Skeletal muscle satellite cell (primary cell): Measurements from ENCODE around the gene FIBIN. TPM values are rescaled to one million over a fixed set of nuclear protein-coding genes. Genes with fewer than 3 reads are reported as not detected.
A peak's percentile ranks its signal among the peaks of the same experiment; 100 is the strongest.

Experiments
- H3K27me3 ChIP-seq: 2 replicates; pipeline ENCODE4 v1.7.0; 2013; ENCODE audit warnings: low read length; ENCODE audit not compliant: control insufficient read depth, insufficient read depth
- H3K36me3 ChIP-seq: 2 replicates; pipeline ENCODE4 v1.7.0; 2013; ENCODE audit warnings: mild to moderate bottlenecking, control low read depth, low read length; ENCODE audit not compliant: insufficient read depth
- H3K4me1 ChIP-seq: 2 replicates; pipeline ENCODE4 v1.7.0; 2013; ENCODE audit warnings: low read length; ENCODE audit not compliant: control insufficient read depth, insufficient read depth
- H3K4me2 ChIP-seq: 2 replicates; pipeline ENCODE4 v1.7.0; 2013; ENCODE audit warnings: mild to moderate bottlenecking, low read length
- H3K4me3 ChIP-seq: 2 replicates; pipeline ENCODE4 v1.7.0; 2013; ENCODE audit warnings: low read length
- H3K9ac ChIP-seq: 2 replicates; pipeline ENCODE4 v1.7.0; 2013; ENCODE audit warnings: mild to moderate bottlenecking, low read depth, low read length, moderate library complexity
- H3K9me3 ChIP-seq: replicated peaks from 2 replicates; pipeline ENCODE4 v1.7.0; 2013; ENCODE audit warnings: mild to moderate bottlenecking, control low read depth, low read length
- total RNA-seq: library from RNA; depleted of rRNA; stranded (reverse); fragments of >200 nt; gene quantifications from 2 replicates; pipeline ENCODE4 v1.2.3, GENCODE V29; 2012; rRNA removed

Gene FIBIN
- total RNA-seq = 6.6 and 7.9 TPM in 2 replicates

GRCh38 chr11:26993965-26994457 lies at the start of gene FIBIN:
Gene FIBIN (plus strand): TSS chr11:26994112. CDS start chr11:26994527, 415 bp downstream.
- Histone ChIP-seq H3K27me3 (peaks cover 6% of the 10 kb centered on the region), H3K4me2 (peak within 1 kb of the TSS; percentile 87), H3K4me1 (peaks cover 27% of the 10 kb centered on the region), H3K9ac (peak within 1 kb of the TSS; percentile 82), H3K36me3 (no peaks in the 10 kb centered on the region), H3K4me3 (peak within 1 kb of the TSS; percentile 74), H3K9me3 (no peaks in the 10 kb centered on the region)

DNA sequence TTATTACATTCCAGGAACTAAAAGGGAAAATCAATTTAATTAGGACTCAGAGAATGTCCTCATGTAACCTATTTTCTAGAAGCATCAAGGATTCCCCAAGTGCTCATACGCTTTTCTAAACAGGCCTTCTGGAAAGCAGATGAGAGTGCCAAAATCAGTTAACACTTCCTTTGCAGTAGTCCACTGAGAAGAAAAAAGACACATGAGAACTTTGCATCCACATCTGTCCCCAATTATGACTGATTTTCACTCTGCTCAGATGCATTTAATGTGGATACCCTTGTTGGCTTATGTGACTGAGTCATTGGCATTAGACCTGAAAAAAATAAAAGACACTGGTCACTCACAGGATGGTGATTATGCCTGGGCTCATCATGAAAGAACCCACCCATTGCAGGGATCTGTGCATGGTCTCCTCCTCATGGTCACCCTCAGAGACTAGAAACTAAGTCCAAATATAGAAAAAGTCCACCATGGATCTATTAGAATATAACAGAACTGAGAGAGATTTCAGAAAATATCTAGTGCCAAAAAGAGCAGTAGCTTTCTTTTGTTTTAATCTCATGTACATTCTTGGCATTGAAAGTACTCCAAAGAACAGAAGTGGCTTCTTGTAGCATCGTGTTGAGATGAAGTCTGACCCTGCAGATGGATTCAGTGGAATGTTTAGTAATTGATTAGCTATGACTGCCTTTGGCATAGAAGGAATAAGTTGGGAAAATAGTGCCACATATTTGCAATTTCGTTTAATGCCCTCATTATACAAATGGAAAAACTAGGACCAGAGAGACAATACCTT lies 48.8 kb upstream of the FIBIN start:
- H3K4me2 ChIP-seq = peak overlapping the region; percentile 12
- no peak overlapping the region for H3K4me3 ChIP-seq
- peak overlapping the region; percentile 55 for H3K9ac ChIP-seq
- H3K27me3 ChIP-seq = no peaks in the 10 kb centered on the region
- no peaks in the 10 kb centered on the region for H3K9me3 ChIP-seq
- no peaks in the 10 kb centered on the region for H3K36me3 ChIP-seq
- H3K4me1 ChIP-seq = peaks cover 73% of the 10 kb centered on the region

DNA sequence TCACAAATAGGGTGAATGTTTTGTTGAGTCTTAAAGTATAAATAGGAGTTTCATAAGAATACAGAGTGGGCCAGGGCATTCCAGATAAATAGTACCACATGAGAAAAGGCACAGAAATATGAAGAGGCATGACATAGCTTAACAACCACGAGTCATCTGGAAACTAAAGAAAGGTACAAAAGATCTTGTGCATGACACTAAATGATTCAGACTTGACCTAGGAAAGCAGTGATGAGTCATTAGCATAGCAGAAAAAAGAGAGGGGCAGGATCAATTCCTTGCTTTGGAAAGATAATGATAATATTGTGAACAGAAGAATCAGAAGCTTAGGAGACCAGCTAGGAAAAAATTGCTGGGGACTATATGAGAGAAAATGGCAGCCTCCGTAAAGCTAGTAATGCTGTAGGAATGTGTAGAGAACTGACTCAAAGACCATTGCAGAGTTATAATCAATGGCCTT lies 47.6 kb upstream of the FIBIN start:
- peak overlapping the region; percentile 55 for H3K9ac ChIP-seq
- peak overlapping the region; percentile 24 for H3K4me2 ChIP-seq
- no peaks in the 10 kb centered on the region for H3K27me3 ChIP-seq
- no peaks in the 10 kb centered on the region for H3K9me3 ChIP-seq
- no peak overlapping the region for H3K4me3 ChIP-seq
- peaks cover 81% of the 10 kb centered on the region for H3K4me1 ChIP-seq
- H3K36me3 ChIP-seq = no peaks in the 10 kb centered on the region

DNA sequence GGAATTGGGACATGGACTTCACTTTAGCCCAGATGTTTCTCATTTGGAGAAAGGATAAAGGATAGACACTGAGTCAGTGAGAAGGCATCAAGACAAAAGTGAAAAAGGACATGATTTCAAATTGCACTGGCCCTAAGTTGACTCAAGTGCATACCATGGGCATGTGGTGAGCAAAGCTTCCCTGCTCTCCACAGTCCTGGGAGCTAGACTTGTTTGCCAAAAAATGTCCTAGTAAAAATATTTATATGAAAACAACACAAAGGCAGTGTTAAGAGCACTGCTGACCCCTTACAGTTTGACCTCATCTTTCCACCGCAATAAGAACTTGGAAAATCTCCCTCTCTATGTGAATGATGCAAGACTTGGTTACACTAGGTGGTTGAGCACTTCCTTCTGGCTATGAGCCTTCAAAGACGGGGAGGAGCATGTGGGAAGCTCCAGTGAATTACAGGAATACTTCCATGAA lies 46.5 kb upstream of the FIBIN start:
- H3K27me3 ChIP-seq = no peaks in the 10 kb centered on the region
- peak overlapping the region; percentile 70 for H3K9ac ChIP-seq
- H3K36me3 ChIP-seq = no peaks in the 10 kb centered on the region
- H3K9me3 ChIP-seq = no peaks in the 10 kb centered on the region
- H3K4me3 ChIP-seq = peak overlapping the region; percentile 18
- H3K4me2 ChIP-seq = peak overlapping the region; percentile 59
- peaks cover 90% of the 10 kb centered on the region for H3K4me1 ChIP-seq

GRCh38 chr11:26947904-26948639 lies 45.8 kb upstream of the FIBIN start:
- H3K27me3 ChIP-seq = no peaks in the 10 kb centered on the region
- peak overlapping the region; percentile 70 for H3K9ac ChIP-seq
- peak overlapping the region; percentile 18 for H3K4me3 ChIP-seq
- peaks cover 83% of the 10 kb centered on the region for H3K4me1 ChIP-seq
- H3K9me3 ChIP-seq = no peaks in the 10 kb centered on the region
- no peaks in the 10 kb centered on the region for H3K36me3 ChIP-seq
- H3K4me2 ChIP-seq = peak overlapping the region; percentile 59

DNA sequence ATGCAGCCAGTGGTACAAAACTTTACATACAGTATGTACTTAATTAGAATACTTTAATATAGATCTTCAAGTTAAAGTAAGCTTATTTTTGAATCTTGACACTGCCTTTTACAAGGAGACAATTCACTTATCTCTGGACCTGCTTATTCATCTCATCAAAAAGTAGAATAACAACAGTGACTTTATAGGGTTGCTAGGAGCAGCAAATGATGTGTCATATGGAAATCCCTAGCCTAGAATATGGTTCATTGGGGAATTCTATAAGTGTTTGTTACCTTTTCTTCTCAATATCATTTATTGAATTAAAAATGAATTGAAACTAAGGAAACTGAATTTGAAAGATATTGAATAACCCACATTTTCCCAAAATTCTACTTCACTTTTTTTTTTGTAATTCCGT lies 45.0 kb upstream of the FIBIN start:
- Histone ChIP-seq H3K9ac (peak overlapping the region; percentile 70), H3K4me1 (peaks cover 78% of the 10 kb centered on the region), H3K36me3 (no peaks in the 10 kb centered on the region), H3K9me3 (no peaks in the 10 kb centered on the region), H3K4me3 (no peak overlapping the region), H3K27me3 (no peaks in the 10 kb centered on the region), H3K4me2 (peak overlapping the region; percentile 59)

DNA sequence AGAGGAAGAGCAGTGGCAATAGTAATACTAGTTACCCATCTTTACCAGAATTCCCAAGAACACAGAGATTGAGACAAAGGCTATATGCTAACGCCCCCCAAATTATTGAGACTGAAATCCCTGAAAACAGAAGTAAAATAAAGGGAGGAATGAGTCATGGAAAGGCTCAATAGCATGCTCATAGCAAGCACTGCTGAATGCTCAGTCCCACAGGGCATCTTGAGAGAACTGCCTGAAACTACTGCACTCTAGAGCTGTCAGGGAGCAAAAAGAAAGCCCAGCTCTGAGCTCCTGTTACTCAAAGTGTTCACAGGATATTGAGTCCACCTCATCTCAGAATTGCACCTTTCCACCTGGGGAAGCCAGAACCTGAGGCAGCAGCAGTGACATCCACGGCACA lies 44.1 kb upstream of the FIBIN start:
- Histone ChIP-seq H3K9ac (no peak overlapping the region), H3K27me3 (no peaks in the 10 kb centered on the region), H3K9me3 (no peaks in the 10 kb centered on the region), H3K4me3 (peak overlapping the region; percentile 26), H3K4me1 (peaks cover 74% of the 10 kb centered on the region), H3K36me3 (no peaks in the 10 kb centered on the region), H3K4me2 (peak overlapping the region; percentile 9)

DNA sequence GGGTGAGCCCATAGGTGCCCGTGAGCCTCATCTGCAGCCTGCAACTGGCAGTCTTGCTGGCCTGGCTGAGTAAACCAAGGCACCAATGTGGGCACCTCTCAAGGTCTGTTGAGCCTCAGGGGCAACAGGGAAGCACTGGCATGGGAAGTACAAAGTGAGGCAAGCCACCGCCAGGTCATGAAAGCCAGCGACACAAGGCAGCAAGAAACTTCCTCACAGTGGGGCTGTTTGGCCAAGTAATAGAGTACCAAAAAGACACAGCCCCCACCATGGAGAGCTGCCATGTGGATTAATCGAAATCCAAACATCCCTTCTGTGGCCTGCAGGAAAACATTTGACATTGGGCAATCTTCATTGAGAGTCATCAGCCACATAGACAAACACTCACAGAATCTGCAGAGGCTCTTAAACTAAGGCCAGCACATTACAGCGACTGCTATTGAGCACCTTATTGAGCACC lies 43.6 kb upstream of the FIBIN start:
- Histone ChIP-seq H3K4me2 (peak overlapping the region; percentile 9), H3K4me1 (peaks cover 70% of the 10 kb centered on the region), H3K36me3 (no peaks in the 10 kb centered on the region), H3K9ac (no peak overlapping the region), H3K9me3 (no peaks in the 10 kb centered on the region), H3K27me3 (no peaks in the 10 kb centered on the region), H3K4me3 (peak overlapping the region; percentile 26)

DNA sequence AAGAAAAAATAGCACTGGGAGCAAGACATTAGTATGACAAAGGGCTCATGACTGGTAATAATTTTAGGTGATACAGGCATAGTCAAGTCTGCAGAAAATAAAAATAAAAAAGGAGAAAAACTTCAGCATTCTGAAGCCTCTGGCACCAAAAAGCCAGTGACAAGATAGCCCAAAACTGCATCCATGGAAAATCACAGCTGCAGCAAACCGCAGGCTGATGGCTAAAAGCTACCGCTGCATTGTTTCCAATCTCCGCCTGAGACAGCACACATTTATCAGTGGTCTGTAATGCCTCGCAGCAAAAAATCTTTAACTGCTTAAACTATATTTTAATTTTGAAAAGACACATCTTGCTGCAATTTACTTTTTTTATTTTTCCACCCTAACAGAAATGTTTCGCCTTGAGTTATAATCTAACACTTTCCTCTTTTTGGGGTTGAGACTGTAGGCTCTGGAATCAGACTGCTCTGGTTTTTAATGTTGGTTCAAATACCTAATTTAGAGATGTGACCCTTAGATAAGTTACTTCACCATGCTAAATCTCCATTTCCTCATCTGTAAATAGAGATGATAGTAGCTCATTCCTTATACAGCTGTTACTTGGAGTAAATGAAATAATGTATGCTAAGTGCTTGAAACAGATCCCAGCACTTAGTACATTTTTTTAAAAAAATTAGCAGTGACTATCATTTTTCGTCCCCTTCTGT lies 42.0 kb upstream of the FIBIN start:
- peaks cover 53% of the 10 kb centered on the region for H3K4me1 ChIP-seq
- no peaks in the 10 kb centered on the region for H3K27me3 ChIP-seq
- H3K36me3 ChIP-seq = no peaks in the 10 kb centered on the region
- H3K9ac ChIP-seq = peak overlapping the region; percentile 20
- no peak overlapping the region for H3K4me3 ChIP-seq
- no peaks in the 10 kb centered on the region for H3K9me3 ChIP-seq
- H3K4me2 ChIP-seq = no peak overlapping the region

DNA sequence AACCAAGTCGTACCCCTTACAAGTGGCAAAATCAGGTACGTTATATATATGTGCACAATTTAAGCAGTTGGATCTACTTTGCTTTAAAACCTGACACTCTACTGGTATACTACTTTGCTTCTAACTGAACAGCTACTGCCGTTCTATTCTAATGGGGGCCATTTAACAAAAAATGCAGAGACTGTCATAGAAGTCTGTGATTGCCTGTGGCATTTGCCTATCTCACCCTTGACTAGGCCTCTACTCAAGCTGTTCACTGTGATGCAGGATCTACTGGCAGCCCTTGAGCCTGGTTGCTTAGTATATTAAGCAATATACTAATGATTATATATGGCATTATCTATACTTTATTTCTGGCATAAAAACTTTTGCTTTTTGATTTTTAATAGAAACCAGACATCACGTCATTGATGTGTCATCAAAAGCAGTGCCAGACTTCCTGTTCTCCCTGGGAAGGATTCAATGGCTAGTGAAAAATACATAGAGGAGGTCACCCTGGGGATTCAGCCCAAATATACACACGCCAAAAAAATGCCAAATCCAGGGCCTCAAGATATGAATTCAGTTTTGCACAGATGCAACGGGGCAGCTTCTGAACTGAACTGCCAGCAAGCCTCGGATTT lies 40.0 kb upstream of the FIBIN start:
- peaks cover 38% of the 10 kb centered on the region for H3K4me1 ChIP-seq
- no peaks in the 10 kb centered on the region for H3K9me3 ChIP-seq
- no peaks in the 10 kb centered on the region for H3K27me3 ChIP-seq
- no peak overlapping the region for H3K9ac ChIP-seq
- no peaks in the 10 kb centered on the region for H3K36me3 ChIP-seq
- no peak overlapping the region for H3K4me3 ChIP-seq
- no peak overlapping the region for H3K4me2 ChIP-seq
